GM18519 (cell line): Measurements from ENCODE around the gene NPAS2.

Experiments
- ATAC-seq: cut with Tn5 transposase; IDR thresholded peaks from one replicate; pipeline ENCODE4 v1.9.1; 2021; ENCODE audit warnings: mild to moderate bottlenecking, moderate library complexity; ENCODE audit not compliant: unreplicated experiment, low FRiP score

NPAS2 gene

GRCh38 chr2:100852999-100853908 lies 33.3 kb downstream of the NPAS2 start:
- no peak for ATAC-seq

DNA sequence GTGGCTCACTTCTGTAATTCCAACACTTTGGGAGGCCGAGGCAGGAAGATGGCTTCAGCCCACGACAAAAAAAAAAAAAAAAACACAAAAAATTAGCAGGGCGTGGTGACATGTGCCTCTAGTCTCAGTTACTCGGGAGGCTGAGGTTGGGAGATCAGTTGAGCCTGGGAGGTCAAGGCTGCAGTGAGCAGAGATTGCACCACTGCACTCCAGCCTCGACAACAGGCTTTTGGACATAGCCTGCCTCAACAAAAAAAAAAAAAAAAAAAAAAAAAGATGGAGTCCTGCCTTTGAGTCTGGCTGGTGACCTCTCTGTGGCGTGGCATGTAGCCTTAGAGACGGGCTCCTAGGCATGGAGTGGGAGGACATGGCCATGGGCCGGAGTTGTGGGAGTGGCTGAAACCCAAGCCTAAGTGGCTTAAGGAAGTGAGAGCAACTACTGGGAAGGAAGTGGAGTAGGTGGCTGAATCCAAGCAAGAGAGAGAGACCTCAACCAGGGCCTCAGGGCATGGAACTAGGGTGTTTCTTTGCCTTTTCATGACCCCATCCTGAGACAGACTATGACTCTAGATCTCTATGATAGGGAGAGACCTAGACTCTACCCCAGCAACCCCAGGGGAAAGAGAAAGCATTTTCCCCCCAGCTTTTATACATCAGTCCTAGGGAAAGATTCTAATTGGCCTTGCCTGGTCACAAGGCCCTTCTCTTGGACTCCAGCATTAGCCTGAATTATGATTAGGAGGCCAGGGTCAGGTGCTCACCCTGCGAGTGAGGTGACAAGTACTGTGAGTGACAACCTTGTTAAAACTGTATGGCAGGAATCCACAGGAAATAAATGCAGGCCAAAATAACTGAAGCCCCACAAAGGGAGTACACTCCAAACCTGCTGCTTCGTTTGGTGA lies 34.2 kb downstream of the NPAS2 start:
- ATAC-seq, result no peak

- ATAC-seq, result no peak
These were observed 35.1 kb downstream of the NPAS2 start for GRCh38 chr2:100855084-100855483.

- ATAC-seq, result no peak
These were observed 35.7 kb downstream of the NPAS2 start for GRCh38 chr2:100855606-100856005.

- ATAC-seq, result no peak
These were observed 36.8 kb downstream of the NPAS2 start for GRCh38 chr2:100856732-100857131.

DNA sequence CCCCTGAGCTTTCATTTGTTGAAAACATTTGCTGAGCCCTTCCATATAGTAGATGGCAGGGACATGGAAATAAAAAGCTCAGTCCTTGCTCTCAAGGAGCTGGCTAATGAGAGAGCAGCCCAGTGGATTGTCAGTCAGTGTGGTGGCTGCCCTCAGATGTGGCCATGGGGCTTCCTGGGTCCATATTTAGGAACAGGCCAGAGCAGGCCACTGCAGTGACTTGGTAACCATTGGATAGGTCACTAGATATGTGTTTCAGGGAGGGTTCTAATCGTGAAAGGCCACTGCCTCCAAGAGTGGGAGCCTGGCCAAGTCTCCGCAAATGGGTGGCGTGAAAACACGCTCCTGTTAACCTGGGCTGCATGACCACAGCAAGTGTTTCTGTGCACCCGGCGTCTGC lies 37.4 kb downstream of the NPAS2 start:
- ATAC-seq, result no peak

DNA sequence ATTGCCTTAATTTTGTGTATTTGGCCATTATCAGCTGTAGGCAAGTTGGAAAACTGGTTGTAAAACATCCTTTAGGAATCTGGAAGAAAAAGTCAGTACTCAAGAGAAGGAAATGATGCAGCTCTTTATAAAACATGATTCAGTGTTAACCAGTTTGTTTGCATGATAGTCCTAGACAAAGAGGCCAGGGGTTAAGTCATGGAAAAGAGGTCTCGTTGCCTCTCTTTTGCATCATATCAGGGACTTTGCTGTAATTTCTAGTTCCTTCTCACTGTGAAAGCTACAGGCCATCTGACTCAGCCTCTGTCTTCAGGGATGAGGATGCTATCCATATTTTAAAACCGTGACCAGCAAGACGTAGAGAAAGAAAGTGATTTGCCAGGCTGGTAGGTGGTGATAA lies 38.0 kb downstream of the NPAS2 start:
- ATAC-seq, result no peak

DNA sequence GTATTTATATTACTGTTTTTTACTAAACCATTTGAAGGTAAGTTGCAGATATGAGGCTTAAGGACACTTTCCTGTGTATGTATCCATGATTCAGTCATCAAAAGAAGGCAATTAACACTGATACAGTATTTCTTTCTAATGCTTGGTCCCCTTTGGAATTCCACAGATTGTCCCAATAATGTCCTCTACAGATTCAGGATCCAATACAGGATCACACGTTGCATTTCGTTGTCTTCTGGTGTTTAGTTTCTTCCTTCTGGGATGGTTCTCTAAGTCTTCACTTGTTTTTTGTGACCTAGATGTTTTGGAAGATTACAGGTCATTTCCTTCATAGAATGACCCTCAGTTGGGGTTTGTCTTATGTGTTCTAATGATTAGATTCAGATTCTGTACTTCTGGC lies 40.0 kb downstream of the NPAS2 start:
- ATAC-seq, result no peak

GRCh38 chr2:100861340-100861739 lies 41.4 kb downstream of the NPAS2 start:
- ATAC-seq, result no peak

DNA sequence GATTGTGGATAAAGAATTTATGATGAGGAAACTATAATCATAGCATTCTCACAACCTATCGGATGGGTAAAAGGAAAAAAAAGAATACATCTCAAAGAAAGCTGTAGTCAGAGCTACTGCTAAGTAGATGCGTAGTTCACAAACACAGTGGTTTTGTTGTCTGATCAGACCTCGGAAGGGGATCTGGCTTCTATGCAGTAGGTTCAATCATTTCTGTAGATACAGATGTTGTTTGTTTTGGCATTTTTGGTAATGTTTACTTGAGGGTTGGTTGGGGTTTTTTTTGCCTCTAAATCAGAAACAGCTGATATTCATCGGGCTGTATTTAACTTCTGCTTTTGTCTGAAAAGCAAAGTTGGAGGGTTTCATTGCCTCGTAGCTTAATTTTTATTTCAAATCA lies 42.1 kb downstream of the NPAS2 start:
- no peak for ATAC-seq

DNA sequence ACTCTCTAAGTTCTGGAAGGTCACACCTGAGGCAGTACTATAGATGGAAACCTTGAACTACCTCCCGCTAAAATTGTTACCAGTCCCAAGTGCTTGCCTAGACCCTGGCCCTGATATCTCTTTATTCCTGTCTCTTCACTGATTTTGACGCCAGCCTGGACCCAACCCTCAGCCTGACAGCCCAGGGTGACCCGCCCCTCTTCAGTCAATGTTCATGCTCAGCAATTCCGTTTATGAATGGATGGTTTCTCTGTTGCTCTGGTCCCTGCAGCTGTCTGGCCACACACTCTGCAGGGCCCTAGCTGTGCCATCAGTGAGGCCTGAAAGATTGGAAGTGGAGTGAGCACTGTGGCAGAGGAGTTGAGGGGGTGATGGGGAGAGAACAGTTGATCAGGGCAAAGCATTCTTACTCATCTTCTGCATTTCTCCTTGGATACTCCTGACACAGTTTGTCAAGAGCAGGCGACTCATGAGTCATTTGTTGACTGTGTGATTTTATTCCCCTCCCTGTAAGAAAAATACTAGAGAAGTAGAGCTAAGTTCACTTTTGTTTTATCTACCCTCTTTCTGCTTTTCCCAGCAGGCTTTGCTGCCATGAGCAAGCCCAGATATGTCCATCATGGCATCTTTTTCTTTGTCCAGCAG lies 46.0 kb downstream of the NPAS2 start:
- ATAC-seq, result no peak

DNA sequence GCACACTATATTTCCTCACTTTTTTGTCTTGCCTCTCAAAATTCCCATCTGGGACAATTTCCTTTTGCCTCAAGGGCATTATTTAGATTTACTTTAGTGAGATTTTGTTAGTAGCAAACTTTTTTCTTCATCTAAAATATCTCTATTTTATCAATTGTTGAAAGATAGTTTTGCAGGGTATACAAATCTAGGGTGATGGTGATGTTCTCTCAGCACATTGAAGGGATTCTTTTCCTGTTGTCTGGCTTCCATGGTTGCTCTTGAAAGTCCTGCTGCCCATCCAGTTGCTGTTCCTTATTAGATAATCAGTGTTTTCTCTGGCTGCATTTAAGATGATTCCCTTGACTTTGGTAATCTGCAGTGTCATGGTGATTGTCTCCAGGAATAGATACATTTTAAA lies 48.1 kb downstream of the NPAS2 start:
- no peak for ATAC-seq

DNA sequence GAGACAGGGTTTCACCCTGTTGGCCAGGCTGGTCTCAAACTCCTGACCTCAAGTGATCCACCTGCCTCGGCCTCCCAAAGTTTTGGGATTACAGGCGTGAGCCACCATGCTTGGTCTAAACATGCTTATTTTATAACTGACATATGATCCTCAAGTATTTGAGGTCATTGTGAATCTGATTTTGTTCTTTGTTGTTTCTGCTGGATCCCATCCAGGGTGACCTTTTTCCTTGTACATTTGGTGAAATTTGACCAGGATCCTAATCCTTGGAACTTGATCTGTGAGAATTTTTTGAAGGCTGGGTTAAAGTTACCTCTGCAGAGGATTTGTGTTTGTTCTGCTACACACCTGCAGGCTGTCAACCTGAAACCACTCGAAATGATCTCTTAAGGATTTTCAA lies 49.2 kb downstream of the NPAS2 start:
- no peak for ATAC-seq

DNA sequence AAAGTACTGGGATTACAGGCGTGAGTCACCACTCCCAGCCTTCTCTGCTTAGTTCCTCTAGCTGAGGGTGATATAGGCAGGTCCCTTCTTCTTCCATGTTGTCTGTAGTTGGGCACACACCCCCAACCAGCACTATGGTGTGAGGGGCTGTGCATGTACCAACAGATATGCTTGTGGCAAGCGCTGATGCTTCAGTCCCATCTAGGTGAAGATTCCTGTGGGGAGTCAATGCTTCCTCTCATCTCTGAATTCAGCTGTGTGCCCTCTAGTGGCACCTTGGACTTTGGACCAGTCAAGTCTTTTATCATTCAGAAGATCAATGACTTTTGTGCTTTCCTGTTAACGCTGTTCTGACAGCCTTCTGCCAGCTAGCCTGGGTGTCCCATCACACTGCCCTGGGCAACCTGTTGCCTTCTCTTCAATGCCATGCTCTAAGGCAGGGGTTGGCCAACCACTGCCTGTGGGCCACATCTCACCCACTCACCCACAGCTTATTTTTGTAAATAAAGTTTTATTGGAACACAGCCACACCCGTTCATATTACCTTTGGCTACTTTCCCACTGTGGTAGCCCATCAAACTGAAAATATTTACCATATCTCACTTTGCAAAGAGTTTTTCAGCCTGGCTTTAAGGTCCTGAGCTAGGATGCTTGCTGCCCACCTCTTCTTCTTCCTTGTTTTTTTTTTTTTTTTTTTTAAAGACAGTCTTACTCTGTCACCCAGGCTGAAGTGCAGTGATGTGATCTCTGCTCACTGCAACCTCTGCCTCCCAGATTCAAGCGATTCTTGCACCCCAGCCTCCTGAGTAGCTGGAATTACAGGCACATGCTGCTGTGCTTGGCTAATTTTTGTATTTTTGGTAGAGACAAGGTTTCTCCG lies 51.0 kb downstream of the NPAS2 start:
- ATAC-seq, result no peak

GRCh38 chr2:100875516-100876230 lies 55.7 kb downstream of the NPAS2 start:
- ATAC-seq, result no peak

GRCh38 chr2:100876231-100876860 lies 56.4 kb downstream of the NPAS2 start:
- ATAC-seq, result no peak

- ATAC-seq, result no peak
These were observed 57.6 kb downstream of the NPAS2 start for GRCh38 chr2:100877555-100877954.

GRCh38 chr2:100878000-100878791 lies 58.3 kb downstream of the NPAS2 start:
- ATAC-seq, result no peak
